Psoas muscle (tissue), 8 donors: ENCODE measurements around the gene PDCD1. TPM values are rescaled to one million over a fixed set of nuclear protein-coding genes. Genes with fewer than 3 reads are reported as not detected.

Experiments
- ATAC-seq, 4 donors: fragments of 200-7000 bp; cut with Tn5 transposase; one replicate each; pipeline ENCODE4 v1.9.1; 2020; ENCODE audit warnings: moderate library complexity in 3 of 4, mild to moderate bottlenecking in 2 of 4
- DNase-seq, 2 donors: peaks; one replicate each; pipeline ENCODE4 v3.0.0-alpha.2; 2020
- H3K27ac ChIP-seq: fragments of 200-600 bp; one replicate; pipeline ENCODE4 v1.8.0; 2022
- H3K27me3 ChIP-seq, 3 donors: fragments of 200-600 bp in 1 of 3; one replicate each; pipeline versions ENCODE4 v1.6.1 to v1.8.0; 2013 to 2022; ENCODE audit warnings: low read length in 2 of 3, mild to moderate bottlenecking in 2 of 3, moderate library complexity in 1 of 3; ENCODE audit not compliant: insufficient read depth in 3 of 3
- H3K36me3 ChIP-seq, 2 donors: fragments of 200-600 bp in 1 of 2; one replicate each; pipeline versions ENCODE4 v1.6.1 to v1.8.0; 2013 to 2022; ENCODE audit warnings: low read depth in 1 of 2, mild to moderate bottlenecking in 1 of 2, moderate library complexity in 1 of 2; ENCODE audit not compliant: insufficient read depth in 1 of 2
- H3K4me1 ChIP-seq: fragments of 200-600 bp; one replicate; pipeline ENCODE4 v1.8.0; 2022
- H3K4me3 ChIP-seq: fragments of 200-600 bp; one replicate; pipeline ENCODE4 v1.8.0; 2022; ENCODE audit warnings: mild to moderate bottlenecking
- H3K9me3 ChIP-seq: fragments of 200-600 bp; one replicate; pipeline ENCODE4 v1.8.0; 2022
- CTCF ChIP-seq: fragments of 200-600 bp; IDR thresholded peaks from one replicate; pipeline ENCODE4 v1.8.0; 2022; ENCODE audit warnings: antibody characterized with exemption
- WGBS, 3 donors: extraction: QIAGEN DNeasy Blood & Tissue Kit; methylation state at CpG; one replicate each; pipeline versions ENCODE4 v1.1.6 to v1.1.7; 2013; 5-methylcytosine and 5-hydroxymethylcytosine counted together
- intact Hi-C, 2 donors: fragments of 100-400 bp; cut with DNase I; formaldehyde crosslinking; loops; one replicate each; pipeline versions ENCODE4 v1.11.0 to v1.14.2; 2022
- polyA plus RNA-seq, 3 donors: library from polyadenylated mRNA; stranded (reverse); fragments of 200-250 nt; gene quantifications; one replicate each; pipeline ENCODE4 v1.2.3, GENCODE V29; 2013
- total RNA-seq, 4 donors: library from RNA; stranded (reverse); fragmentation: NEBNext Ultra II Directional in 2 of 4; extraction: Animal tissue kit (Norgen Biotek cat#: 25700) in 2 of 4; gene quantifications; one replicate each; pipeline versions ENCODE4 v1.2.1 to v1.2.4, GENCODE V29; 2021 to 2023
- donor health status: healthy with polysubstance abuse.
- donor health status: DM: no; HTN: no; CAD: no; lungs with moderate emphysema.
- donor health status: Bipolar disorder and iron deficiency.
- donor health status: healthy.
- donor health status: DM: yes; HTN: yes; CAD: no.
- donor health status: DM: no; HTN: no; CAD: no.
- donor health status: DM: no; HTN: no; CAD: no.
- donor health status: DM: yes; HTN: yes; CAD: no.

PDCD1 gene
- total and polyA plus RNA-seq, 7 donors, result 0.03 to 0.30 (median 0.06) TPM; not detected in 2

- H3K36me3 ChIP-seq, result no peaks in the 10 kb centered on the region
- H3K27ac ChIP-seq, result no peak overlapping the region
- WGBS, 3 donors, result 90 to 93% (median 91%) methylated on average over 3 of the region's 3 CpGs
- no peaks in the 10 kb centered on the region for H3K4me1 ChIP-seq
- ATAC-seq, result no peak
- peaks cover 0 to 69% (median 30%) of the 10 kb centered on the region in 3 donors for H3K27me3 ChIP-seq
- intact Hi-C loops, result no loop called here
- no peaks in the 10 kb centered on the region for H3K9me3 ChIP-seq
- no peak for TF ChIP-seq CTCF
- DNase-seq, result peak in 1 of 2 donors; percentile 6
- H3K4me3 ChIP-seq, result no peak overlapping the region
Measured at GRCh38 chr2:241865416-241865956, 6.8 kb upstream of the PDCD1 start.

GRCh38 chr2:241864850-241865213, 6.1 kb upstream of the PDCD1 start:
- DNase-seq (peak in 1 of 2 donors; percentile 2), ATAC-seq (no peak)
- intact Hi-C loops, result no loop called here
- Histone ChIP-seq H3K4me3 (no peak overlapping the region), H3K27ac (no peak overlapping the region), H3K4me1 (peaks cover 4% of the 10 kb centered on the region), H3K27me3 (peaks cover 0 to 63% (median 30%) of the 10 kb centered on the region in 3 donors), H3K9me3 (no peaks in the 10 kb centered on the region), H3K36me3 (no peaks in the 10 kb centered on the region)
- no peak for TF ChIP-seq CTCF
- 92 to 97% (median 94%) methylated on average over 5 of the region's 5 CpGs for WGBS, 3 donors

GRCh38 chr2:241864168-241864849, 5.6 kb upstream of the PDCD1 start:
- 54 to 94% (median 91%) methylated on average over 2 of the region's 2 CpGs for WGBS, 3 donors
- H3K27me3 ChIP-seq, result peaks cover 0 to 57% (median 30%) of the 10 kb centered on the region in 3 donors
- H3K27ac ChIP-seq, result no peak overlapping the region

GRCh38 chr2:241863536-241863954, 4.9 kb upstream of the PDCD1 start:
- Histone ChIP-seq H3K27ac (no peak overlapping the region), H3K4me1 (peaks cover 14% of the 10 kb centered on the region), H3K36me3 (no peaks in the 10 kb centered on the region), H3K4me3 (no peak overlapping the region), H3K9me3 (no peaks in the 10 kb centered on the region), H3K27me3 (peaks cover 0 to 56% (median 30%) of the 10 kb centered on the region in 3 donors)
- ATAC-seq (peak in 3 of 4 donors; percentile 17 to 31 (median 21)), DNase-seq (peak; percentile 44 to 56)
- intact Hi-C loops, result no loop called here
- TF ChIP-seq CTCF, result no peak
- WGBS, 3 donors, result 16 to 34% (median 23%) methylated on average over 28 to 29 of the region's 29 CpGs

More at GRCh38 chr2:241864168-241864849, 5.6 kb upstream of the PDCD1 start:
- no peak for ATAC-seq
- intact Hi-C loops, result no loop called here
- DNase-seq, result peak in 1 of 2 donors; percentile 11
- H3K4me1 ChIP-seq, result peaks cover 10% of the 10 kb centered on the region
- no peak overlapping the region for H3K4me3 ChIP-seq
- no peaks in the 10 kb centered on the region for H3K9me3 ChIP-seq
- H3K36me3 ChIP-seq, result no peaks in the 10 kb centered on the region
- TF ChIP-seq CTCF, result no peak
